Aorta (tissue), 5 donors: Measurements from ENCODE around the gene CD2BP2. TPM values are rescaled to one million over a fixed set of nuclear protein-coding genes. Genes with fewer than 3 reads are reported as not detected.

Experiments used
- ATAC-seq: fragments of 200-7000 bp; cut with Tn5 transposase; one replicate; pipeline ENCODE4 v1.9.1; 2022; ENCODE audit warnings: moderate library complexity; ENCODE audit not compliant: low FRiP score
- DNase-seq, 2 donors: peaks; one replicate each; pipeline ENCODE4 v3.0.0-alpha.2; 2020
- H3K27ac ChIP-seq, 2 donors: one replicate each; pipeline ENCODE4 v1.5.1; 2013; ENCODE audit warnings: low read length in 2 of 2, mild to moderate bottlenecking in 2 of 2, moderate library complexity in 2 of 2, control low read depth in 1 of 2, inconsistent platforms in 1 of 2, low read depth in 1 of 2
- H3K27me3 ChIP-seq, 2 donors: one replicate each; pipeline ENCODE4 v1.6.1; 2013; ENCODE audit warnings: control low read depth in 1 of 2, low read length in 1 of 2, mild to moderate bottlenecking in 1 of 2, moderate library complexity in 1 of 2; ENCODE audit not compliant: insufficient read depth in 2 of 2, control insufficient read depth in 1 of 2
- H3K36me3 ChIP-seq, 2 donors: one replicate each; pipeline ENCODE4 v1.6.1; 2013; ENCODE audit warnings: control low read depth in 1 of 2, low read length in 1 of 2, mild to moderate bottlenecking in 1 of 2; ENCODE audit not compliant: insufficient read depth in 2 of 2, control insufficient read depth in 1 of 2
- H3K4me1 ChIP-seq, 2 donors: one replicate each; pipeline ENCODE4 v1.6.1; 2013; ENCODE audit warnings: low read length in 2 of 2, control low read depth in 1 of 2, mild to moderate bottlenecking in 1 of 2, moderate library complexity in 1 of 2; ENCODE audit not compliant: insufficient read depth in 2 of 2, control insufficient read depth in 1 of 2
- H3K4me3 ChIP-seq, 2 donors: one replicate each; pipeline ENCODE4 v1.5.1; 2013; ENCODE audit warnings: low read length in 2 of 2, control low read depth in 1 of 2, mild to moderate bottlenecking in 1 of 2
- H3K9me3 ChIP-seq: one replicate; pipeline ENCODE4 v1.6.1; 2013; ENCODE audit warnings: mild to moderate bottlenecking, low read length; ENCODE audit not compliant: control insufficient read depth
- WGBS, 2 donors: extraction: QIAGEN DNeasy Blood & Tissue Kit; methylation state at CpG; one replicate each; pipeline ENCODE4 v1.1.7; 2013; 5-methylcytosine and 5-hydroxymethylcytosine counted together
- intact Hi-C, 2 donors: fragments of 100-400 bp; cut with DNase I; formaldehyde crosslinking; loops; one replicate each; pipeline versions ENCODE4 v1.14.2 to v1.15.0; 2022
- polyA plus RNA-seq, 2 donors: library from polyadenylated mRNA; stranded (reverse); fragments of 200-250 nt; gene quantifications; one replicate each; pipeline ENCODE4 v1.2.3, GENCODE V29; 2013
- total RNA-seq, 2 donors: library from RNA; stranded (reverse); fragmentation: NEBNext Ultra II Directional; extraction: Animal tissue kit (Norgen Biotek cat#: 25700); gene quantifications; one replicate each; pipeline ENCODE4 v1.2.1, GENCODE V29; 2021
- donor health status: healthy with polysubstance abuse.
- donor health status: Bipolar disorder and iron deficiency.
- donor health status: DM: no; HTN: no; CAD: no.
- donor health status: DM: no; HTN: no; CAD: no.
- donor health status: DM: yes; HTN: yes; CAD: no.

Gene CD2BP2
- total and polyA plus RNA-seq, 4 donors: 23.4 to 51.3 (median 46.9) TPM

DNA sequence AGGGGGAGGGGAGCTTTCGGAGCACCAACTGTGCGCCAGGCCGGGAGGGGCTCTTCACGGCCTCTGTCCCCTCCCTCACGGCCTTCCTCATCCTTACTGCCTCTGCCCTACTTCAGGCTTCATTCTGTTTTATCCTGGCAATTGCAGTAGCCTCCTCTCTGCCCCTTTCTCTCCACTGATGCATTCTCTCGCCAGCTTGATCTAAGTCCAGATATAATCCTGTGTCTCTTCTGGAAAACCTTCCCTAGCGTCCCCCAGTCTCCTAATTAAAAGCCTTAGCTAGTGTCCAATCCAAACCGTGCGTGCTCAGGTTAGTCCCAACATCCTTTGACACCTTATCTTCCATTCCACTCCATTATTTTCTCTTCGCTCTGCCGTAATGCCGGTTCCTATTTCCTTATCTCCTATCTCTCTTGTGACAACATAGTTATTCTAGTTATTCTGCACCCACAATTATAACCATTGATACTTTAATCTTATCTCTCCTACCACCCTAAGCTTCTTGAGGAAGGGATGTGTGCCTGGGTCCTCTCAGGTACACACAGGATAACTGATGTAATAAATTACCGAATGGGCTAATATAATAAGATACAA is 41.0 kb upstream of the CD2BP2 start:
- Histone ChIP-seq H3K9me3 (no peaks in the 10 kb centered on the region), H3K4me1 (peaks cover 0 to 2% of the 10 kb centered on the region in 2 donors), H3K27ac (peak overlapping the region in 1 of 2 donors; percentile 0), H3K27me3 (no peaks in the 10 kb centered on the region), H3K36me3 (no peaks in the 10 kb centered on the region), H3K4me3 (peak overlapping the region; percentile 89 to 90)
- intact Hi-C loops: no loop called here
- no peak for DNase-seq
- ATAC-seq: no peak
- WGBS, 2 donors: 8 to 10% methylated on average over 10 to 13 of the region's 13 CpGs

GRCh38 chr16:30395155-30395991 is 40.3 kb upstream of the CD2BP2 start, which contains the start of gene ZNF48:
Gene ZNF48, plus strand, starts transcription at chr16:30395420. Its CDS starts 375 bp downstream, at chr16:30395795.
- H3K27me3 ChIP-seq: no peaks in the 10 kb centered on the region
- peak within 1 kb of the TSS; percentile 89 to 90 for H3K4me3 ChIP-seq
- ATAC-seq (peak; percentile 97), DNase-seq (peak; percentile 93 to 95)
- 0 to 1% methylated on average over 83 to 103 of the region's 103 CpGs for WGBS, 2 donors
- no peaks in the 10 kb centered on the region for H3K9me3 ChIP-seq
- H3K36me3 ChIP-seq: no peaks in the 10 kb centered on the region
- no peaks in the 10 kb centered on the region for H3K4me1 ChIP-seq
- intact Hi-C loops: no loop called here
- peak within 1 kb of the TSS in 1 of 2 donors; percentile 67 for H3K27ac ChIP-seq

GRCh38 chr16:30394592-30395154 is 39.6 kb upstream of the CD2BP2 start:
- H3K27ac ChIP-seq: peak overlapping the region in 1 of 2 donors; percentile 67
- H3K27me3 ChIP-seq: no peaks in the 10 kb centered on the region
- no peak for DNase-seq
- WGBS, 2 donors: 0 to 2% methylated on average over 28 to 31 of the region's 31 CpGs
- no peaks in the 10 kb centered on the region for H3K9me3 ChIP-seq
- intact Hi-C loops: no loop called here
- peak overlapping the region; percentile 89 to 90 for H3K4me3 ChIP-seq
- H3K36me3 ChIP-seq: no peaks in the 10 kb centered on the region
- peak; percentile 34 for ATAC-seq
- no peaks in the 10 kb centered on the region for H3K4me1 ChIP-seq

DNA sequence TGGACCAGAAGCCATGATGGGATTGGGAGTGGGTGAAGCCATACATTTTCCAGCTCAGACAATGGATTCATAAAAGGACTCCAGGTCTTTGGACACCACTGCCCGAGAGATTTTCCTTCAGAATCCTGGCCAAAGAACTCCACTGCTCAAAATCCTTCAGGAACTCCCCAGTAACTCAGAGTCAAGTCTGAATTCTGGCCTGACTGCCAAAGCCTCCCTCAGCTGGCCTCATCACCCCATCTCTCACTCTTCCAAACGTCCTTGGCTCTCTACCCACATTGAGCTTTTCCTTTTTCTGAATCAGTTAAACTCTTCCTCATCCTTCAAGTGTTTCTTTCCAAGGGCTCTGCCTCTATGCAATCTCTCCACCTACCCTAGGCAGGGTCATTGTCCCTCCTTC is 28.4 kb upstream of the CD2BP2 start:
- Histone ChIP-seq H3K27ac (no peak overlapping the region), H3K36me3 (no peaks in the 10 kb centered on the region), H3K9me3 (no peaks in the 10 kb centered on the region), H3K4me1 (no peaks in the 10 kb centered on the region), H3K27me3 (no peaks in the 10 kb centered on the region), H3K4me3 (no peak overlapping the region)
- intact Hi-C loops: no loop called here
- WGBS, 2 donors: 20 to 30% methylated on average over 2 of the region's 2 CpGs
- ATAC-seq: no peak
- DNase-seq: no peak

- no peak for ATAC-seq
- WGBS, 2 donors: 70 to 72% methylated on average over 12 of the region's 12 CpGs
- Histone ChIP-seq H3K36me3 (no peaks in the 10 kb centered on the region), H3K27me3 (no peaks in the 10 kb centered on the region), H3K4me1 (no peaks in the 10 kb centered on the region), H3K9me3 (no peaks in the 10 kb centered on the region), H3K27ac (no peak within 1 kb of the TSS), H3K4me3 (no peak within 1 kb of the TSS)
- no peak for DNase-seq
- intact Hi-C loops: no loop called here
These were observed 27.2 kb upstream of the CD2BP2 start, which contains the start of gene SEPTIN1 for GRCh38 chr16:30382111-30382881. Gene SEPTIN1, minus strand, starts transcription at chr16:30382561. Its CDS starts 19 bp downstream, at chr16:30382542.

DNA sequence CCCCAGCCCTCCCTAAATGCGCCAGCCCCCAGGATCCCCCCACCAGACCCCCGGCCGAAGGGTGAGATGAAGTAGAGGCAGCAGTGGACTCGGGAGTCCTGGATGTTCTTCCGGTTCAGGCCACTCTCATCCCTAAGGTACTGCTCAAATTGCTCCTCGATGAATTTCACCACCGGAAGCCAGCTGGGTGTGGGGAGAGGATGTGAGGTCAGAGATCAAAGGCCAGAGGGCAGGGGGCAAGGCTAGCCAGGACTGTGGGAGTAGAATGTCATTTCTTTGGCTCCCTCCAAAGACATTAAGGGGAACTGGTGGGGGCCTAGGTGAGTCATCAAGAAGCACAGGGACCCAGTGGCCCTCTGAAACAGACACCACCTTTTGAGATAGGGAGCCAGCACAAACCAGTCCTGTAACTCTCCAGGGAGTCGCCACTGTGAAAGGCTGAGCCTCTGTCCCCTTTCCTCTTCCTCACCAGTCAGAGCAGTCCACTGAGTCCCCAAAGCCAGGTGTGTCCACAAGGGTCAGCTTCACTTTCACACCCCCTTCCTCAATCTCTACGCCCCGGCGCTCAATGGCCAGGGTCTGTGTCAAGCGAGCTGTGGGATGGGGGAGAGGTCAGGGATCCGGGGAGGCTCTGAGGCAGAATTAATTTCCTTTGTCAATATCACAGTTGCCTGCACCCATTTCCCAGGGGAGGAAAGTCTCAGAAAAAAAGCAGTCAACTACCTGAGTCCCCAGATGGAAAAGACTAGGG is 26.4 kb upstream of the CD2BP2 start:
- DNase-seq: no peak
- Histone ChIP-seq H3K9me3 (no peaks in the 10 kb centered on the region), H3K4me3 (no peak overlapping the region), H3K27me3 (no peaks in the 10 kb centered on the region), H3K27ac (no peak overlapping the region), H3K4me1 (no peaks in the 10 kb centered on the region), H3K36me3 (no peaks in the 10 kb centered on the region)
- WGBS, 2 donors: 72 to 78% methylated on average over 13 of the region's 13 CpGs
- no peak for ATAC-seq
- intact Hi-C loops: no loop called here

- intact Hi-C loops: no loop called here
- no peaks in the 10 kb centered on the region for H3K27me3 ChIP-seq
- H3K9me3 ChIP-seq: no peaks in the 10 kb centered on the region
- WGBS, 2 donors: 73 to 78% methylated on average over 6 of the region's 6 CpGs
- ATAC-seq: no peak
- no peak overlapping the region for H3K4me3 ChIP-seq
- no peak for DNase-seq
- no peaks in the 10 kb centered on the region for H3K4me1 ChIP-seq
- H3K27ac ChIP-seq: no peak overlapping the region
- no peaks in the 10 kb centered on the region for H3K36me3 ChIP-seq
These were observed 25.7 kb upstream of the CD2BP2 start for GRCh38 chr16:30380803-30381208.
